T-cell (primary cell): Measurements from ENCODE around the gene EPSTI1. TPM values are rescaled to one million over a fixed set of nuclear protein-coding genes. Genes with fewer than 3 reads are reported as not detected.

Experiments
- ATAC-seq, 4 experiments: fragments of 200-7000 bp in 3 of 4; fragments of 150-1000 bp in 1 of 4; cut with Tn5 transposase; replicated peaks in 1 of 4; 1 replicate in 3 of 4; 2 replicates in 1 of 4; pipeline ENCODE4 v1.10.0; 2021; ENCODE audit warnings: moderate library complexity in 3 of 4, mild to moderate bottlenecking in 2 of 4, moderate number of reproducible peaks in 1 of 4
- CTCF ChIA-PET, 2 donors: fragments of 300-600 bp; sonication (Branson Sonifier 250); formaldehyde crosslinking; loops; one replicate each; lab custom pipeline; 2022; ENCODE audit warnings: antibody characterized with exemption in 2 of 2; lab: Charles Lee
- POLR2A ChIA-PET, 2 donors: fragments of 300-600 bp; sonication (Branson Sonifier 250); formaldehyde crosslinking; loops; one replicate each; lab custom pipeline; 2022; ENCODE audit warnings: antibody characterized with exemption in 2 of 2; lab: Charles Lee
- DNase-seq, 35 experiments: peaks; one replicate each; pipeline versions ENCODE4 v3.0.0 to v3.0.0-alpha.2; 2013 to 2023
- H3K27ac ChIP-seq: one replicate; pipeline ENCODE4 v1.5.1; 2013; ENCODE audit warnings: low read length
- H3K27me3 ChIP-seq, 2 experiments: replicated peaks in 1 of 2; 1 replicate in 1 of 2; 2 replicates in 1 of 2; pipeline versions ENCODE4 v1.6.1 to v1.7.0; 2013; ENCODE audit warnings: low read length in 1 of 2, mixed read lengths in 1 of 2; ENCODE audit not compliant: control insufficient read depth in 2 of 2, insufficient read depth in 2 of 2; ENCODE audit errors: extremely low read depth in 1 of 2
- H3K36me3 ChIP-seq, 2 donors: 1 replicate in 1 of 2; 2 replicates in 1 of 2; pipeline versions ENCODE4 v1.6.1 to v1.7.0; 2013; ENCODE audit warnings: low read length in 1 of 2; ENCODE audit not compliant: control insufficient read depth in 2 of 2, insufficient read depth in 1 of 2; ENCODE audit errors: extremely low read depth in 1 of 2
- H3K4me1 ChIP-seq, 2 experiments: 1 replicate in 1 of 2; 2 replicates in 1 of 2; pipeline versions ENCODE4 v1.6.1 to v1.7.0; 2013; ENCODE audit warnings: low read length in 2 of 2, mixed read lengths in 1 of 2; ENCODE audit not compliant: insufficient read depth in 2 of 2, control insufficient read depth in 1 of 2; ENCODE audit errors: extremely low read depth in 1 of 2
- H3K4me3 ChIP-seq, 2 donors: 1 replicate in 1 of 2; 2 replicates in 1 of 2; pipeline versions ENCODE4 v1.5.1 to v1.7.0; 2013; ENCODE audit warnings: mild to moderate bottlenecking in 2 of 2, low read length in 1 of 2, moderate library complexity in 1 of 2; ENCODE audit not compliant: control insufficient read depth in 1 of 2; ENCODE audit errors: extremely low read depth in 1 of 2
- H3K9me3 ChIP-seq: 2 replicates; pipeline ENCODE4 v1.7.0; 2013
- H3K27ac Mint-ChIP-seq, 2 donors: one replicate each; pipeline ENCODE4 v1.8.0; 2020 to 2021; ENCODE audit warnings: mild to moderate bottlenecking in 2 of 2, mixed read lengths in 2 of 2
- H3K27me3 Mint-ChIP-seq, 2 donors: one replicate each; pipeline ENCODE4 v1.8.0; 2021 to 2022; ENCODE audit warnings: mixed read lengths in 2 of 2
- H3K36me3 Mint-ChIP-seq: one replicate; pipeline ENCODE4 v1.8.0; 2021; ENCODE audit warnings: mixed read lengths
- H3K4me1 Mint-ChIP-seq, 3 donors: one replicate each; pipeline ENCODE4 v1.8.0; 2020 to 2022; ENCODE audit warnings: mixed read lengths in 3 of 3, mild to moderate bottlenecking in 1 of 3
- H3K4me3 Mint-ChIP-seq, 3 donors: one replicate each; pipeline ENCODE4 v1.8.0; 2020 to 2022; ENCODE audit warnings: mild to moderate bottlenecking in 3 of 3, mixed read lengths in 3 of 3, moderate library complexity in 3 of 3
- H3K9me3 Mint-ChIP-seq, 3 donors: one replicate each; pipeline ENCODE4 v1.8.0; 2020 to 2022; ENCODE audit warnings: mixed read lengths in 3 of 3
- WGBS: methylation state at CpG from one replicate; pipeline ENCODE4 v1.1.5; 2013; ENCODE audit warnings: missing lambda C conversion rate; ENCODE audit not compliant: insufficient coverage; 5-methylcytosine and 5-hydroxymethylcytosine counted together
- total RNA-seq, 35 experiments: library from RNA in 6 of 35; stranded (reverse) in 6 of 35; fragments of 120-200 nt in 1 of 35; gene quantifications; one replicate each; pipeline versions ENCODE4 v1.2.1 to v1.2.4 and lab custom pipeline; 2013 to 2026

The EPSTI1 gene
- total RNA-seq, 5 donors from 2014 or later (not counting 1 experiment from before 2014, with no cell fraction given) = 15.3 to 29.9 (median 28.5) TPM

DNA sequence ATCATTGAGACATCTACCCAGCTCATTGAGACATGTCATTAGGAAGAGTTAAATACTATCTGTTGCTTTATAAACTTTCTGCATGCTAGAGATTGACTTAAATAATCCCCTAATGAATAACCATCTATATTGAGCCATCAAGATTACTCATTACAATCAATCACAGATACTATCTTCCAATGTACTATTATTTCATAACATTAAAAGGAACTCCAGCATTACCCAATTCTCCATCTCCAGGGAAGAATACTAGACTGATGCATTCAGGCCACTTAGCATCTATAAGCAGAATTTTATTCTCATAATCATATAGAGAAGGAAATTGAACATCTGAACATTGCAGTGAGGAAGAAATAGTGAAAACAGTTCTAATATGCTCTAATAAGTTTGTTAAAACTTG is 8.0 kb downstream of the EPSTI1 start:
- no peak overlapping the region for H3K27ac ChIP-seq
- H3K4me1 ChIP-seq = peaks cover under 1 to 7% of the 10 kb centered on the region in 2 experiments
- H3K27me3 ChIP-seq = no peaks in the 10 kb centered on the region
- peaks cover 0 to 5% of the 10 kb centered on the region in 2 donors for H3K36me3 ChIP-seq
- Mint-ChIP-seq H3K27ac (no peak overlapping the region), H3K4me3 (no peak overlapping the region), H3K36me3 (peaks cover 37% of the 10 kb centered on the region), H3K9me3 (peaks cover 0 to 10% (median 0%) of the 10 kb centered on the region in 3 donors), H3K4me1 (peaks cover 57 to 68% (median 61%) of the 10 kb centered on the region in 3 donors), H3K27me3 (no peaks in the 10 kb centered on the region)
- H3K4me3 ChIP-seq = no peak overlapping the region
- POLR2A ChIA-PET = no interaction called here
- ATAC-seq (no peak), DNase-seq (no peak)
- CTCF ChIA-PET = interaction anchor here in 1 of 2 donors (0.6 to 0.7 kb wide), 2 partner anchors 13 to 56 kb away, joined by 3 to 4 read pairs; no protein-coding TSS in a partner anchor
- no peaks in the 10 kb centered on the region for H3K9me3 ChIP-seq

GRCh38 chr13:42981853-42982252 is 10.2 kb downstream of the EPSTI1 start:
- Mint-ChIP-seq H3K36me3 (peaks cover 44% of the 10 kb centered on the region), H3K27ac (peak overlapping the region; percentile 43 to 54), H3K27me3 (no peaks in the 10 kb centered on the region), H3K4me3 (no peak overlapping the region), H3K9me3 (peaks cover 0 to 16% (median 0%) of the 10 kb centered on the region in 3 donors), H3K4me1 (peaks cover 49 to 54% (median 52%) of the 10 kb centered on the region in 3 donors)
- CTCF ChIA-PET = no interaction called here
- POLR2A ChIA-PET = no interaction called here
- DNase-seq (no peak), ATAC-seq (no peak)
- no peak overlapping the region for H3K27ac ChIP-seq
- no CpG with 5 or more reads among the region's 1 CpG for WGBS
- peaks cover 0 to 11% of the 10 kb centered on the region in 2 donors for H3K36me3 ChIP-seq
- no peaks in the 10 kb centered on the region for H3K9me3 ChIP-seq
- H3K4me1 ChIP-seq = no peaks in the 10 kb centered on the region
- no peaks in the 10 kb centered on the region for H3K27me3 ChIP-seq
- no peak overlapping the region for H3K4me3 ChIP-seq

- H3K9me3 ChIP-seq = no peaks in the 10 kb centered on the region
- H3K9me3 Mint-ChIP-seq = peaks cover 0 to 16% (median 0%) of the 10 kb centered on the region in 3 donors
- peaks cover 49 to 53% (median 53%) of the 10 kb centered on the region in 3 donors for H3K4me1 Mint-ChIP-seq
- H3K4me3 ChIP-seq = no peak overlapping the region
- ChIA-PET CTCF (interaction anchor here in 1 of 2 donors (0.9 kb wide), 1 partner anchor 10 kb away, joined by 3 read pairs; no protein-coding TSS in a partner anchor), POLR2A (no interaction called here)
- no peak overlapping the region for H3K4me3 Mint-ChIP-seq
- WGBS = 60% methylated on average over 1 of the region's 3 CpGs
- H3K4me1 ChIP-seq = no peaks in the 10 kb centered on the region
- DNase-seq = no peak
- ATAC-seq = no peak
- H3K27me3 Mint-ChIP-seq = no peaks in the 10 kb centered on the region
- no peak overlapping the region for H3K27ac ChIP-seq
- peaks cover 47% of the 10 kb centered on the region for H3K36me3 Mint-ChIP-seq
- H3K27me3 ChIP-seq = no peaks in the 10 kb centered on the region
- H3K36me3 ChIP-seq = peaks cover 0 to 11% of the 10 kb centered on the region in 2 donors
- H3K27ac Mint-ChIP-seq = no peak overlapping the region
Measured at GRCh38 chr13:42981317-42981716, 10.7 kb downstream of the EPSTI1 start.

DNA sequence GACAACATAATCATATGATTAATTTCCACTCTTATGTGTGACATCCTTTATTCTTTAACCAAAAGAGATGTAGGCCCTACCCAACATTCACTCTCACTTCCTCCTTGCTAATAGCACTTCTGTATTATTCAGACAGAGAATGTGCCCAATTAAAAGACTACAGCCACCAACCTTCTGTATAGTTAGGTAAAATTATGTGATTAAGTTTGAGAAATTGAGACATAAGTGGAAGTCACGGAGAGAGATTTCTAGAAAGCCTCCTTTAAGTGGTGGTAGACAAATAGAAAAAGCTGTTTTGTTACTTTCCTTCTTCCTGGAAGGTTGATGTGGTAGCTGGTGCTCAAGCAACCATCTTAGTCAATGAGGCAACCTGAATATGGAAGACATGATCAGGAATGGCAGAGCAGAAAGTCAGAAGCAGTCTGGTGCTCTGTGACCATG is 14.8 kb downstream of the EPSTI1 start:
- Histone ChIP-seq H3K4me3 (no peak overlapping the region), H3K27ac (no peak overlapping the region), H3K4me1 (no peaks in the 10 kb centered on the region), H3K36me3 (peaks cover 0 to 6% of the 10 kb centered on the region in 2 donors), H3K27me3 (no peaks in the 10 kb centered on the region), H3K9me3 (no peaks in the 10 kb centered on the region)
- Mint-ChIP-seq H3K9me3 (peaks cover 0 to 16% (median 0%) of the 10 kb centered on the region in 3 donors), H3K27me3 (no peaks in the 10 kb centered on the region), H3K4me3 (no peak overlapping the region), H3K4me1 (peaks cover 16 to 28% (median 24%) of the 10 kb centered on the region in 3 donors), H3K27ac (peak overlapping the region in 1 of 2 donors; percentile 55), H3K36me3 (peaks cover 51% of the 10 kb centered on the region)
- ATAC-seq (no peak), DNase-seq (no peak)
- CTCF ChIA-PET = interaction anchor here in 1 of 2 donors (1.0 kb wide), 1 partner anchor 16 kb away, joined by 4 read pairs; no protein-coding TSS in a partner anchor
- 83% methylated on average over 1 of the region's 1 CpG for WGBS
- POLR2A ChIA-PET = no interaction called here

DNA sequence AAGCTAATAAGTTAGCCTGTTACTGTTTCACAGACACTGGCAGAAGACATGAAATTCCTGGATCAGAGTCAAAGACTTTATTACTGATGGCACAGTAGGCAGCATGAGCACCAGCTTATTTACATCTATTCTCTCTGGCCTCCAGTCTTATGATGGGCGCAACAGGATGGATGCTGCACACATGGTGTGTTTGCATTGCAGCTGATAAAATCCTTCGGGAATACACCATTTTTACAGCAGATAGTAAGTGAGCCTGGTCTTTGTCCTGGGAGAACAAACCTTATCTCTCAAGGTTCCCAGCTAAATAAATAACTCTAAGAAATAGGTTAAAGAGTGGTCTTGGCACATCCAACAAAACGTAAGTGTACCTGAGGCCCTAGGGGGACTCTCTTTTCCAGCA is 16.0 kb downstream of the EPSTI1 start:
- no peak for DNase-seq
- POLR2A ChIA-PET = no interaction called here
- Mint-ChIP-seq H3K9me3 (peaks cover 0 to 13% (median 0%) of the 10 kb centered on the region in 3 donors), H3K27ac (no peak overlapping the region), H3K27me3 (no peaks in the 10 kb centered on the region), H3K4me3 (no peak overlapping the region), H3K36me3 (peaks cover 56% of the 10 kb centered on the region), H3K4me1 (peaks cover 12 to 23% (median 23%) of the 10 kb centered on the region in 3 donors)
- H3K4me1 ChIP-seq = no peaks in the 10 kb centered on the region
- peaks cover 0 to 6% of the 10 kb centered on the region in 2 donors for H3K36me3 ChIP-seq
- no peak overlapping the region for H3K4me3 ChIP-seq
- CTCF ChIA-PET = no interaction called here
- 100% methylated on average over 1 of the region's 3 CpGs for WGBS
- H3K9me3 ChIP-seq = no peaks in the 10 kb centered on the region
- no peak overlapping the region for H3K27ac ChIP-seq
- H3K27me3 ChIP-seq = no peaks in the 10 kb centered on the region
- no peak for ATAC-seq

DNA sequence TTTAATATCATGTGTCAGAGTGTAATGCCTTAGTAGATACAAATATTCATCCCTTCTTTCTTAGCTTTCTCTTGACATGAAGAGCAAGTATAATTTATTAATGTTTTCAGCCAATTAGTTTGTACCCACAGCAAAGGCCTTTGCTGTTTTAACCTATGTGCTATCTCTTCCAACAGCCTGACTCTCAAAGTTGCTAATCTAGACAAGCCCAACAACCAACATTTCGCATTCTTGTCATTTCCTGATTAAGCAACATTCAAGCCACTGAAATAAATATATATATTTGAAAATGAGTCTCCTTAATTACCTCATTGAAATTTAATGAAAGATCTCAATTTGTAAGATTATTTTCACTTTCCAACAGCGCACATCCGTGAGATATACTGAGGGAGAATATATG is 18.5 kb downstream of the EPSTI1 start:
- Histone ChIP-seq H3K4me1 (peaks cover 0 to 5% of the 10 kb centered on the region in 2 experiments), H3K27ac (no peak overlapping the region), H3K9me3 (no peaks in the 10 kb centered on the region), H3K27me3 (no peaks in the 10 kb centered on the region), H3K36me3 (peaks cover 4 to 11% of the 10 kb centered on the region in 2 donors), H3K4me3 (no peak overlapping the region)
- DNase-seq (no peak), ATAC-seq (no peak)
- H3K36me3 Mint-ChIP-seq = peaks cover 53% of the 10 kb centered on the region
- ChIA-PET POLR2A (interaction anchor here in 1 of 2 donors (0.6 kb wide), 1 partner anchor 1025 kb away, joined by 6 read pairs; no protein-coding TSS in a partner anchor), CTCF (interaction anchor here (0.6 to 3.4 kb wide), 5 partner anchors 13 to 1857 kb away, joined by 3 to 37 read pairs (median 9); partner anchors contain the start of gene EPSTI1 (in 1 of the 2))
- peaks cover 0 to 5% (median 0%) of the 10 kb centered on the region in 3 donors for H3K9me3 Mint-ChIP-seq
- no CpG with 5 or more reads among the region's 3 CpGs for WGBS
- H3K27ac Mint-ChIP-seq = no peak overlapping the region
- peaks cover 22 to 33% (median 31%) of the 10 kb centered on the region in 3 donors for H3K4me1 Mint-ChIP-seq
- H3K4me3 Mint-ChIP-seq = no peak overlapping the region
- no peaks in the 10 kb centered on the region for H3K27me3 Mint-ChIP-seq
